H1 (cell line): ENCODE data around the gene FXYD7. TPM values are rescaled to one million over a fixed set of nuclear protein-coding genes. Genes with fewer than 3 reads are reported as not detected.

Experiments
- CTCF ChIA-PET: fragments of 300-600 bp; sonication (Branson Sonifier 250); formaldehyde crosslinking; loops from one replicate; lab custom pipeline; 2021; ENCODE audit not compliant: partially characterized antibody; lab: Charles Lee
- POLR2A ChIA-PET: fragments of 300-600 bp; sonication (Branson Sonifier 250); formaldehyde crosslinking; loops from one replicate; lab custom pipeline; 2021; ENCODE audit warnings: inconsistent platforms; ENCODE audit not compliant: partially characterized antibody; lab: Charles Lee
- DNase-seq, 2 experiments: peaks; one replicate each; pipeline versions ENCODE4 v3.0.0 to v3.0.0-alpha.2; 2010 to 2022; ENCODE audit warnings: low spot score in 2 of 2, low read depth in 1 of 2, mixed read lengths in 1 of 2
- FAIRE-seq: peaks from 2 replicates; lab custom pipeline; 2011; peaks lifted over from hg19 to GRCh38; lab: Jason Lieb, UNC
- H2AFZ ChIP-seq: 2 replicates; pipeline ENCODE4 v1.8.1; 2012; ENCODE audit warnings: low read length, inconsistent platforms
- H2AK5ac ChIP-seq: 2 replicates; pipeline ENCODE4 v1.6.1; 2013; ENCODE audit warnings: low read depth, low read length
- H2BK120ac ChIP-seq: replicated peaks from 2 replicates; pipeline ENCODE3; 2013; ENCODE audit warnings: low read depth, low read length, inconsistent platforms
- H2BK12ac ChIP-seq: 2 replicates; pipeline ENCODE4 v1.6.1; 2013; ENCODE audit warnings: low read depth, low read length
- H2BK15ac ChIP-seq: 2 replicates; pipeline ENCODE4 v1.6.1; 2013; ENCODE audit warnings: low read length
- H2BK20ac ChIP-seq: 2 replicates; pipeline ENCODE4 v1.6.1; 2013; ENCODE audit warnings: low read length
- H2BK5ac ChIP-seq: 2 replicates; pipeline ENCODE4 v1.6.1; 2013; ENCODE audit warnings: low read depth, low read length
- H3K14ac ChIP-seq: 2 replicates; pipeline ENCODE4 v1.6.1; 2013; ENCODE audit warnings: inconsistent platforms; ENCODE audit not compliant: insufficient read length
- H3K18ac ChIP-seq: 2 replicates; pipeline ENCODE4 v1.6.1; 2013; ENCODE audit warnings: low read length; ENCODE audit errors: extremely low read depth
- H3K23ac ChIP-seq: 2 replicates; pipeline ENCODE4 v1.6.1; 2013; ENCODE audit warnings: inconsistent platforms; ENCODE audit not compliant: insufficient read length
- H3K23me2 ChIP-seq: 2 replicates; pipeline ENCODE4 v1.6.1; 2013; ENCODE audit warnings: low read depth, low read length
- H3K27ac ChIP-seq: 2 replicates; pipeline ENCODE4 v1.6.1; 2011; ENCODE audit warnings: low read depth, low read length, inconsistent platforms
- H3K27me3 ChIP-seq, 4 experiments: replicated peaks in 1 of 4; 1 replicate in 1 of 4; 2 replicates in 3 of 4; pipeline versions ENCODE4 v1.6.1 to v1.8.1; 2011 to 2013; ENCODE audit warnings: low read length in 3 of 4, mild to moderate bottlenecking in 3 of 4, inconsistent platforms in 2 of 4, mixed read lengths in 2 of 4, moderate library complexity in 1 of 4; ENCODE audit not compliant: control insufficient read depth in 3 of 4, insufficient read depth in 3 of 4; ENCODE audit errors: extremely low read depth in 1 of 4
- H3K36me3 ChIP-seq, 4 experiments: 2 replicates each; pipeline versions ENCODE4 v1.6.1 to v1.8.1; 2011 to 2013; ENCODE audit warnings: mild to moderate bottlenecking in 4 of 4, low read length in 3 of 4, moderate library complexity in 2 of 4, control low read depth in 1 of 4, inconsistent platforms in 1 of 4; ENCODE audit not compliant: insufficient read depth in 4 of 4, control insufficient read depth in 2 of 4
- H3K4ac ChIP-seq: replicated peaks from 2 replicates; pipeline ENCODE3; 2013; ENCODE audit warnings: low read length, low read depth, mixed read lengths, inconsistent platforms; ENCODE audit not compliant: insufficient read length
- H3K4me1 ChIP-seq, 4 experiments: replicated peaks in 1 of 4; 1 replicate in 1 of 4; 2 replicates in 3 of 4; pipeline versions ENCODE4 v1.6.1 to v1.8.1; 2011 to 2013; ENCODE audit warnings: low read length in 3 of 4, inconsistent platforms in 2 of 4, mixed read lengths in 1 of 4; ENCODE audit not compliant: insufficient read depth in 4 of 4, control insufficient read depth in 3 of 4
- H3K4me2 ChIP-seq, 2 experiments: 2 replicates each; pipeline versions ENCODE4 v1.6.1 to v1.8.1; 2011 to 2013; ENCODE audit warnings: low read depth in 2 of 2, low read length in 2 of 2, control low read depth in 1 of 2, inconsistent platforms in 1 of 2, mild to moderate bottlenecking in 1 of 2; ENCODE audit not compliant: insufficient read depth in 1 of 2
- H3K4me3 ChIP-seq, 4 experiments: fragments of 200-600, 300-600 bp in 1 of 4; sonication (generic), shearing (Covaris generic), sonication (Bioruptor Twin) in 1 of 4; 2 replicates each; pipeline versions ENCODE4 v1.5.1 to v1.8.1; 2011 to 2016; ENCODE audit warnings: low read length in 4 of 4, low read depth in 3 of 4, control low read depth in 2 of 4, inconsistent platforms in 2 of 4, mild to moderate bottlenecking in 2 of 4, mixed read lengths in 1 of 4, moderate library complexity in 1 of 4; ENCODE audit not compliant: insufficient read depth in 2 of 4; ENCODE audit errors: extremely low read depth in 1 of 4
- H3K56ac ChIP-seq: replicated peaks from 2 replicates; pipeline ENCODE3; 2013; ENCODE audit warnings: low read depth, mild to moderate bottlenecking, mixed read lengths, low read length, inconsistent platforms; ENCODE audit not compliant: insufficient read length
- H3K79me1 ChIP-seq: 2 replicates; pipeline ENCODE4 v1.6.1; 2013; ENCODE audit warnings: low read depth, low read length, control low read depth
- H3K79me2 ChIP-seq, 2 experiments: 2 replicates each; pipeline versions ENCODE4 v1.6.1 to v1.8.1; 2012 to 2013; ENCODE audit warnings: low read length in 2 of 2, mild to moderate bottlenecking in 2 of 2, inconsistent platforms in 1 of 2; ENCODE audit not compliant: insufficient read depth in 2 of 2, control insufficient read depth in 1 of 2
- H3K9ac ChIP-seq, 4 experiments: replicated peaks in 1 of 4; 1 replicate in 1 of 4; 2 replicates in 3 of 4; pipeline versions ENCODE4 v1.6.1 to v1.8.1; 2011 to 2013; ENCODE audit warnings: low read depth in 3 of 4, low read length in 3 of 4, control low read depth in 2 of 4, mild to moderate bottlenecking in 2 of 4, moderate library complexity in 2 of 4, inconsistent platforms in 1 of 4; ENCODE audit errors: extremely low read depth in 1 of 4
- H3K9me3 ChIP-seq, 2 experiments: 2 replicates each; pipeline versions ENCODE4 v1.6.1 to v1.8.1; 2012 to 2013; ENCODE audit warnings: mild to moderate bottlenecking in 2 of 2, moderate library complexity in 2 of 2, control low read depth in 1 of 2, inconsistent platforms in 1 of 2, low read depth in 1 of 2, low read length in 1 of 2, mixed read lengths in 1 of 2; ENCODE audit not compliant: insufficient read depth in 2 of 2
- H4K20me1 ChIP-seq, 2 experiments: replicated peaks in 1 of 2; 2 replicates each; pipeline versions ENCODE3 to v1.8.1; 2011 to 2013; ENCODE audit warnings: inconsistent platforms in 2 of 2, low read length in 2 of 2, mild to moderate bottlenecking in 1 of 2; ENCODE audit not compliant: insufficient read depth in 2 of 2, control insufficient read depth in 1 of 2
- H4K5ac ChIP-seq: 2 replicates; pipeline ENCODE4 v1.6.1; 2013; ENCODE audit warnings: low read length, low read depth, mixed read lengths, inconsistent platforms; ENCODE audit not compliant: insufficient read length
- H4K8ac ChIP-seq: 2 replicates; pipeline ENCODE4 v1.8.0; 2013; ENCODE audit warnings: mild to moderate bottlenecking, moderate library complexity, low read length, inconsistent platforms; ENCODE audit not compliant: insufficient read depth; ENCODE audit errors: extremely low read depth
- H4K91ac ChIP-seq: replicated peaks from 2 replicates; pipeline ENCODE3; 2013; ENCODE audit warnings: low read length, mixed read lengths, inconsistent platforms; ENCODE audit not compliant: insufficient read length
- CEBPB ChIP-seq: IDR thresholded peaks from 2 replicates; pipeline ENCODE4 v1.6.1; 2012; ENCODE audit warnings: low read depth, low read length
- GABPA ChIP-seq: IDR thresholded peaks from 2 replicates; pipeline ENCODE4 v1.6.1; 2011; ENCODE audit warnings: mild to moderate bottlenecking, low read length, moderate library complexity, borderline replicate concordance; ENCODE audit not compliant: insufficient read depth
- GTF2F1 ChIP-seq: IDR thresholded peaks from 2 replicates; pipeline ENCODE4 v1.6.1; 2012; ENCODE audit warnings: low read depth, low read length, improper control_type of control experiment, borderline replicate concordance
- JUN ChIP-seq: IDR thresholded peaks from 2 replicates; pipeline ENCODE4 v1.6.1; 2011; ENCODE audit warnings: low read depth, mild to moderate bottlenecking, improper control_type of control experiment, low read length
- RAD21 ChIP-seq, 2 experiments: IDR thresholded peaks in 1 of 2; conservative IDR thresholded peaks in 1 of 2; 2 replicates each; pipeline ENCODE4 v1.6.1; 2011; ENCODE audit warnings: low read depth in 2 of 2, low read length in 2 of 2, improper control_type of control experiment in 1 of 2, inconsistent platforms in 1 of 2, mild to moderate bottlenecking in 1 of 2, moderate library complexity in 1 of 2
- SP1 ChIP-seq: IDR thresholded peaks from 2 replicates; pipeline ENCODE4 v1.6.1; 2011; ENCODE audit warnings: low read depth, low read length
- SP2 ChIP-seq: IDR thresholded peaks from 2 replicates; pipeline ENCODE4 v1.6.1; 2012; ENCODE audit warnings: mild to moderate bottlenecking, low read length, inconsistent platforms
- WGBS, 2 experiments: shearing (Covaris generic) in 1 of 2; methylation state at CpG; one replicate each; pipeline versions ENCODE4 v1.1.6 to v1.1.7; 2013 to 2015; ENCODE audit warnings: low lambda C conversion rate in 2 of 2, mixed read lengths in 2 of 2, inconsistent platforms in 1 of 2, low coverage in 1 of 2, missing lambda C conversion rate in 1 of 2; ENCODE audit not compliant: insufficient replicate concordance in 2 of 2, insufficient coverage in 1 of 2, insufficient read length in 1 of 2; ENCODE audit errors: extremely low coverage in 1 of 2, missing lambda C conversion rate in 1 of 2; 5-methylcytosine and 5-hydroxymethylcytosine counted together
- polyA plus RNA-seq, 7 experiments: library from polyadenylated mRNA; depleted of rRNA in 3 of 7; stranded (reverse) in 5 of 7; unstranded in 2 of 7; fragments of >200 nt in 5 of 7; fragments of 200-250 nt in 2 of 7; gene quantifications; 1 replicate in 5 of 7; 2 replicates in 1 of 7; 4 replicates in 1 of 7; pipeline versions ENCODE4 v1.2.1 to v1.2.3, GENCODE V29; 2011 to 2013; ENCODE audit warnings: missing spikeins in 2 of 7, mixed read lengths in 2 of 7
- total RNA-seq: library from RNA; stranded (reverse); fragmentation: NEBNext Ultra II Directional; extraction: Animal tissue kit (Norgen Biotek cat#: 25700); gene quantifications from 2 replicates; pipeline ENCODE4 v1.2.1, GENCODE V29; 2021
- TF ChIP-seq, protein P1 (sequence below): IDR thresholded peaks from 2 replicates; pipeline ENCODE4 v1.6.1; 2012; ENCODE audit warnings: low read length, inconsistent platforms
- TF ChIP-seq, protein P2 (sequence below): IDR thresholded peaks from 2 replicates; pipeline ENCODE4 v1.6.1; 2012; ENCODE audit warnings: inconsistent platforms

The FXYD7 gene
- total and polyA plus RNA-seq, 2 of the 8 experiments (the other 6 are each of a cell fraction or from before 2014, with no cell fraction given): 12.1 to 14.3 TPM

DNA sequence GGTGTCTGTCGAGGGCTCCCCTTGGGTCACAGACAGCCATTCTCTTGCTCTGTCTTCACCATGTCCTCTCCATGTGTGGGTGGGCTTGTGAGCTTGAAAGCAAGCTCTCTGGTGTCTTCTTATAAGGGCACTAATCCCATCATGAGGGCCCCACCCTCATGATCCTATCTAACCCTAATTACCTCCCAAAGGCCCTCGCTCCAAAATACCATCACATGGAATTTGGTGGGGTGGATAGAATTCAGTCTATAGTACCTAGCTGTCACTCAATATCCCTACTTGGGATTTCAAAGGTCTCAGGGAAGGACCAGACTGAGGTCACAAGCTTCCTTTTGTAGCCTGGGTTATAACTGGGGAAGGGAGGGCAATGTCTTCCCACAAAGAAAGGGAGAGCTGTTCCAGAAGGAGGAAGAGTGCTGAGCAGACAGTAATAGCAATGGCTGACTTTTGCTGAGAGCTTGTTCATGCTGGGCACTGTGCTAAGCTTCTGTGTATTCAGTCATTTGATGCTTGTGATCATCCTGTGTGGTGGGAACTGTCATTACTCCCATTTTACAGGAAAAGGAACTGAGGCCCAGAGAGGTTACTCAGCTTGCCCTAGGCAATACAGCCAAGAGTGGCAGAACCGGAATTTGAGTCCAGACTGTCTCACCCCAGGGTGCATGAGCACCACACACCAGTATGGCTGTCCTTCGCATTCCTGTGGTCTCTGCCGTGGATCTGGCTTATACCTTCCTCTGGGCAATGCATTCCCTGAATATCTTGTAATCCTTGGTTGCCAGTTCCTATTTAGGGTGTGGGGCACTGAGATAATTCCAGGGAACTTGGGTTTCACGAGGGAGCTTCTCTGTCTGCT, 19.6 kb downstream of the FXYD7 start:
- Histone ChIP-seq H3K27me3 (no peaks in the 10 kb centered on the region), H2AK5ac (no peak overlapping the region), H4K20me1 (peaks cover 0 to 3% of the 10 kb centered on the region in 2 experiments), H3K36me3 (peaks cover 10 to 68% (median 45%) of the 10 kb centered on the region in 4 experiments; a peak in 7 of 8 replicates), H2BK5ac (no peak overlapping the region), H3K79me2 (no peaks in the 10 kb centered on the region), H2AFZ (no peak overlapping the region)
- CTCF ChIA-PET: interaction anchor here (0.7 to 2.4 kb wide), 8 partner anchors 9 to 56 kb away, joined by 3 to 13 read pairs (median 4); partner anchors contain the start of gene FXYD5
- TF ChIP-seq SP2 (no peak), GTF2F1 (no peak), SP1 (no peak), CEBPB (no peak), RAD21 (IDR thresholded peaks at IDR 0.05 in 1 of 2, conservative IDR thresholded peaks at IDR 0.05 in 1 of 2; ENCODE audit: low read depth in 2 of 2, low read length in 2 of 2) (no peak), GABPA (no peak), JUN (no peak)
- TF ChIP-seq, protein P1, sequence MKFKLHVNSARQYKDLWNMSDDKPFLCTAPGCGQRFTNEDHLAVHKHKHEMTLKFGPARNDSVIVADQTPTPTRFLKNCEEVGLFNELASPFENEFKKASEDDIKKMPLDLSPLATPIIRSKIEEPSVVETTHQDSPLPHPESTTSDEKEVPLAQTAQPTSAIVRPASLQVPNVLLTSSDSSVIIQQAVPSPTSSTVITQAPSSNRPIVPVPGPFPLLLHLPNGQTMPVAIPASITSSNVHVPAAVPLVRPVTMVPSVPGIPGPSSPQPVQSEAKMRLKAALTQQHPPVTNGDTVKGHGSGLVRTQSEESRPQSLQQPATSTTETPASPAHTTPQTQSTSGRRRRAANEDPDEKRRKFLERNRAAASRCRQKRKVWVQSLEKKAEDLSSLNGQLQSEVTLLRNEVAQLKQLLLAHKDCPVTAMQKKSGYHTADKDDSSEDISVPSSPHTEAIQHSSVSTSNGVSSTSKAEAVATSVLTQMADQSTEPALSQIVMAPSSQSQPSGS: no peak
- TF ChIP-seq, protein P2, sequence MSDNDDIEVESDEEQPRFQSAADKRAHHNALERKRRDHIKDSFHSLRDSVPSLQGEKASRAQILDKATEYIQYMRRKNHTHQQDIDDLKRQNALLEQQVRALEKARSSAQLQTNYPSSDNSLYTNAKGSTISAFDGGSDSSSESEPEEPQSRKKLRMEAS: no peak
- TF ChIP-seq, all 59 proteins: peak for 0
- H3K18ac ChIP-seq: no peak overlapping the region
- H3K14ac ChIP-seq: no peak overlapping the region
- H3K4me1 ChIP-seq: no peaks in the 10 kb centered on the region
- FAIRE-seq (no peak), DNase-seq (no peak)
- H3K56ac ChIP-seq: no peak overlapping the region
- H3K23ac ChIP-seq: no peak overlapping the region
- no peaks in the 10 kb centered on the region; the same call in 1 of the 2 replicates for H3K79me1 ChIP-seq
- H3K4me3 ChIP-seq: no peak overlapping the region
- H2BK120ac ChIP-seq: no peak overlapping the region
- no peak overlapping the region for H3K9ac ChIP-seq
- H2BK20ac ChIP-seq: no peak overlapping the region
- H4K5ac ChIP-seq: no peak overlapping the region
- H4K91ac ChIP-seq: no peak overlapping the region
- H3K9me3 ChIP-seq: 0 out of 4 replicates have a peak, but pooled peaks cover 0 to 2% of the 10 kb centered on the region in 2 experiments
- H4K8ac ChIP-seq: no peak overlapping the region
- POLR2A ChIA-PET: interaction anchor here (0.8 to 2.4 kb wide), 9 partner anchors 8 to 96 kb away, joined by 3 to 21 read pairs (median 3); partner anchors contain the start of genes FXYD5 and FXYD7
- H3K4me2 ChIP-seq: no peak overlapping the region
- WGBS, 2 experiments: 92% methylated on average over 6 of the region's 6 CpGs; no CpG with 5 or more reads in 1 of the 2 experiments
- H3K4ac ChIP-seq: no peak overlapping the region
- no peak overlapping the region for H3K27ac ChIP-seq
- no peak overlapping the region for H2BK15ac ChIP-seq
- no peak overlapping the region for H2BK12ac ChIP-seq
- H3K23me2 ChIP-seq: no peaks in the 10 kb centered on the region
